Loucy (cell line): Measurements from ENCODE around the gene CALU.

ENCODE experiments used
- H2AFZ ChIP-seq: fragments of 200-600 bp; sonication (generic); 2 replicates; pipeline ENCODE4 v1.6.0; 2016; ENCODE audit warnings: antibody characterized with exemption, mild to moderate bottlenecking, low read length, moderate library complexity
- H3F3A ChIP-seq: fragments of 200-600 bp; 2 replicates; pipeline ENCODE4 v1.6.0; 2016; ENCODE audit warnings: antibody characterized with exemption, low read depth, mild to moderate bottlenecking
- H3K27me3 ChIP-seq: fragments of 200-600 bp; sonication (generic); 2 replicates; pipeline ENCODE4 v1.6.1; 2014; ENCODE audit warnings: low read length, mild to moderate bottlenecking; ENCODE audit not compliant: insufficient read depth, poor library complexity, severe bottlenecking
- H3K36me3 ChIP-seq: fragments of 200-600 bp; sonication (generic); 2 replicates; pipeline ENCODE4 v1.6.1; 2016; ENCODE audit warnings: low read length; ENCODE audit not compliant: insufficient read depth
- H3K4me1 ChIP-seq: fragments of 200-600 bp; sonication (generic); 2 replicates; pipeline ENCODE4 v1.5.1; 2014; ENCODE audit warnings: low read length, mild to moderate bottlenecking; ENCODE audit not compliant: insufficient read depth, poor library complexity, severe bottlenecking
- H3K4me2 ChIP-seq: fragments of 200-600 bp; sonication (generic); 2 replicates; pipeline ENCODE4 v1.6.0; 2014; ENCODE audit warnings: antibody characterized with exemption, low read length, low read depth, mild to moderate bottlenecking; ENCODE audit not compliant: poor library complexity, severe bottlenecking
- H3K4me3 ChIP-seq: fragments of 200-600 bp; sonication (generic); 2 replicates; pipeline ENCODE4 v1.5.1; 2014; ENCODE audit warnings: low read length, mild to moderate bottlenecking, mixed read lengths; ENCODE audit not compliant: poor library complexity, severe bottlenecking
- H3K79me2 ChIP-seq: fragments of 200-600 bp; sonication (generic); 2 replicates; pipeline ENCODE4 v1.6.1; 2014; ENCODE audit warnings: low read length; ENCODE audit not compliant: insufficient read depth
- H3K9ac ChIP-seq: fragments of 200-600 bp; sonication (generic); 2 replicates; pipeline ENCODE4 v1.6.0; 2014; ENCODE audit warnings: mild to moderate bottlenecking, low read depth, low read length, moderate library complexity; ENCODE audit not compliant: poor library complexity, severe bottlenecking
- H3K9me2 ChIP-seq: fragments of 200-600 bp; sonication (generic); replicated peaks from 2 replicates; pipeline ENCODE4 v1.6.1; 2016; ENCODE audit warnings: low read depth, low read length, mixed read lengths
- H3K9me3 ChIP-seq: fragments of 200-600 bp; sonication (generic); 2 replicates; pipeline ENCODE4 v1.6.1; 2014; ENCODE audit warnings: mild to moderate bottlenecking, antibody characterized with exemption, low read length, low read depth; ENCODE audit not compliant: insufficient read depth
- H4K20me1 ChIP-seq: fragments of 200-600 bp; sonication (generic); 2 replicates; pipeline ENCODE4 v1.6.0; 2014; ENCODE audit warnings: antibody characterized with exemption, low read length, mild to moderate bottlenecking; ENCODE audit not compliant: insufficient read depth, poor library complexity, severe bottlenecking
- CTCF ChIP-seq: fragments of 200-600 bp; sonication (generic); conservative IDR thresholded peaks from 2 replicates; pipeline ENCODE4 v1.5.1; 2014; ENCODE audit warnings: mild to moderate bottlenecking, antibody characterized with exemption, low read length
- EZH2phosphoT487 ChIP-seq: fragments of 200-600 bp; IDR thresholded peaks from 2 replicates; pipeline ENCODE4 v1.6.1; 2018; ENCODE audit warnings: antibody characterized with exemption, mild to moderate bottlenecking, moderate library complexity, borderline replicate concordance

The CALU gene

GRCh38 chr7:128814499-128814898 lies 75.3 kb downstream of the CALU start:
- no peaks in the 10 kb centered on the region for H3F3A ChIP-seq
- no peaks in the 10 kb centered on the region for H3K9me2 ChIP-seq
- no peaks in the 10 kb centered on the region for H3K79me2 ChIP-seq
- H3K27me3 ChIP-seq = no peaks in the 10 kb centered on the region
- no peak for TF ChIP-seq EZH2phosphoT487
- no peak for TF ChIP-seq CTCF
- no peak overlapping the region for H2AFZ ChIP-seq
- no peak overlapping the region for H3K9ac ChIP-seq
- no peak overlapping the region for H3K4me2 ChIP-seq
- no peak overlapping the region for H3K4me3 ChIP-seq
- H3K36me3 ChIP-seq = peaks cover 14% of the 10 kb centered on the region; the same call in 1 of the 2 replicates
- H3K4me1 ChIP-seq = peaks cover 7% of the 10 kb centered on the region
- no peaks in the 10 kb centered on the region for H3K9me3 ChIP-seq
- H4K20me1 ChIP-seq = no peaks in the 10 kb centered on the region

DNA sequence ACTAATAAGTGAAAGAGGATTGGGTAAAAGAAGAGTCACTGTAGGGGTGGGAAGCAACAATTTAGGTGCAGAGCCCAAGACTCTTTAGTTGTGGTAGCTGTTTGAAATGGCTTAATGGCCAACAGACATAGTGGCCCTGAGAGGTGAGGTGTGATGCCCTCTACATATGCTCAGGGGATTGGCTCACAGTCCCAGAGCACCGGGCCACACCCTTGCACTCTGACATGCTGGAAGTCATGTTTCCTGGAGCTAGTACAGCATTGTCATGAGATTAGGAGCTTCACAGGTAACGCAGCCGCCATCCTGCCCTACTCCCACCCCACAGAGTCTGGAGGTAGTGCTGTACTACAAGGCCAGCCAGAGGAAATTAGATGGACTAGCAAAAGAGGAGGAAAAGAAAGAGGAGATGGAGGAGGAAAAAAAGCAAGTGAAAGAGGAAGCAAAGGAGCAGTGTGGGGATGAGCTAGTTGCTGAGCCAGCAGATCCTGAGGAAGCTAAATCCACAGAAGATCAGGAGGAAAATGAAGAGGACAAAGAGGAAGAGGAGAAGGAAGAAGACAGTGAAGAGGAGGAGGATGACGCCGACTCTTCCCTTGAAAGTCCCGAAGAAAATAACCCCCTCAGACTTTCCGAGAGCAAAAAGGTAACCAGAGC lies 76.3 kb downstream of the CALU start:
- no peaks in the 10 kb centered on the region for H3K79me2 ChIP-seq
- H3K9me3 ChIP-seq = no peaks in the 10 kb centered on the region
- TF ChIP-seq CTCF (no peak), EZH2phosphoT487 (no peak)
- peaks cover 8% of the 10 kb centered on the region; the same call in 1 of the 2 replicates for H3K36me3 ChIP-seq
- no peak overlapping the region for H2AFZ ChIP-seq
- no peaks in the 10 kb centered on the region for H3K9me2 ChIP-seq
- no peaks in the 10 kb centered on the region for H3F3A ChIP-seq
- peaks cover 16% of the 10 kb centered on the region for H3K4me1 ChIP-seq
- H3K4me3 ChIP-seq = no peak overlapping the region
- no peak overlapping the region for H3K4me2 ChIP-seq
- H4K20me1 ChIP-seq = no peaks in the 10 kb centered on the region
- no peak overlapping the region for H3K9ac ChIP-seq
- no peaks in the 10 kb centered on the region for H3K27me3 ChIP-seq

GRCh38 chr7:128818694-128819093 lies 79.5 kb downstream of the CALU start:
- no peaks in the 10 kb centered on the region for H3K9me2 ChIP-seq
- no peaks in the 10 kb centered on the region for H3K79me2 ChIP-seq
- H3K9ac ChIP-seq = no peak overlapping the region
- no peak overlapping the region for H3K4me3 ChIP-seq
- peaks cover 17% of the 10 kb centered on the region for H3K4me1 ChIP-seq
- H3K4me2 ChIP-seq = no peak overlapping the region
- no peaks in the 10 kb centered on the region for H3K36me3 ChIP-seq
- no peaks in the 10 kb centered on the region for H3K27me3 ChIP-seq
- H3K9me3 ChIP-seq = no peaks in the 10 kb centered on the region
- no peaks in the 10 kb centered on the region for H3F3A ChIP-seq
- H2AFZ ChIP-seq = no peak overlapping the region
- no peaks in the 10 kb centered on the region for H4K20me1 ChIP-seq
- TF ChIP-seq CTCF = no peak
- no peak for TF ChIP-seq EZH2phosphoT487
